IMR-90 (cell line): Measurements from ENCODE around the gene BTG2. TPM values are rescaled to one million over a fixed set of nuclear protein-coding genes. Genes with fewer than 3 reads are reported as not detected.

Source experiments
- ATAC-seq: fragments of 200-7000 bp; cut with Tn5 transposase; 2 replicates; pipeline ENCODE4 v1.9.1; 2020; ENCODE audit warnings: low read depth, mild to moderate bottlenecking, moderate library complexity
- BruUV-seq: library from RNA; stranded (reverse); fragments of 400-500 nt; replicated peaks from 2 replicates; lab custom pipeline; 2021; lab: Mats Ljungman, UMichigan
- CTCF ChIA-PET: fragments of 300-600 bp; formaldehyde crosslinking; extraction: SDS; loops from one replicate; lab custom pipeline; 2021; ENCODE audit warnings: antibody characterized with exemption; lab: Yijun Ruan, JAX
- POLR2A ChIA-PET: fragments of 300-600 bp; sonication (Branson Sonifier 250); formaldehyde crosslinking; loops from one replicate; lab custom pipeline; 2022; ENCODE audit warnings: antibody characterized with exemption; ENCODE audit not compliant: unreplicated experiment; lab: Charles Lee
- DNase-seq: peaks from one replicate; pipeline ENCODE4 v3.0.0; 2013
- H2AFZ ChIP-seq: replicated peaks from 2 replicates; pipeline ENCODE3; 2013; ENCODE audit warnings: low read length, mild to moderate bottlenecking; ENCODE audit not compliant: poor library complexity
- H2AK5ac ChIP-seq: 2 replicates; pipeline ENCODE4 v1.6.1; 2013; ENCODE audit warnings: low read depth, low read length, inconsistent platforms
- H2AK9ac ChIP-seq: replicated peaks from 2 replicates; pipeline ENCODE3; 2013; ENCODE audit warnings: mild to moderate bottlenecking, low read depth, low read length, moderate library complexity; ENCODE audit not compliant: poor library complexity
- H2BK120ac ChIP-seq: 2 replicates; pipeline ENCODE4 v1.6.1; 2013; ENCODE audit warnings: low read depth, low read length, inconsistent platforms
- H2BK15ac ChIP-seq: 3 replicates; pipeline ENCODE4 v1.6.1; 2013; ENCODE audit warnings: low read depth, low read length, inconsistent platforms
- H2BK20ac ChIP-seq: 2 replicates; pipeline ENCODE4 v1.6.1; 2013; ENCODE audit warnings: low read depth, mild to moderate bottlenecking, inconsistent platforms, low read length, moderate library complexity
- H2BK5ac ChIP-seq: 2 replicates; pipeline ENCODE4 v1.6.1; 2013; ENCODE audit warnings: mild to moderate bottlenecking, low read depth, low read length, inconsistent platforms; ENCODE audit not compliant: poor library complexity, severe bottlenecking
- H3K14ac ChIP-seq: replicated peaks from 2 replicates; pipeline ENCODE4 v1.6.1; 2013; ENCODE audit warnings: low read depth, low read length, inconsistent platforms
- H3K18ac ChIP-seq: 2 replicates; pipeline ENCODE4 v1.6.1; 2013; ENCODE audit warnings: low read depth, low read length, control low read depth
- H3K23ac ChIP-seq: 2 replicates; pipeline ENCODE4 v1.6.1; 2013; ENCODE audit warnings: low read depth, low read length, inconsistent platforms
- H3K27ac ChIP-seq: 2 replicates; pipeline ENCODE4 v1.5.1; 2013; ENCODE audit warnings: mild to moderate bottlenecking, control low read depth, low read length; ENCODE audit not compliant: insufficient read depth
- H3K27me3 ChIP-seq: 2 replicates; pipeline ENCODE4 v1.6.1; 2013; ENCODE audit warnings: low read length; ENCODE audit not compliant: control insufficient read depth, insufficient read depth
- H3K36me3 ChIP-seq: 2 replicates; pipeline ENCODE4 v1.6.1; 2013; ENCODE audit warnings: low read length, mixed read lengths; ENCODE audit not compliant: control insufficient read depth, insufficient read depth
- H3K4ac ChIP-seq: 2 replicates; pipeline ENCODE4 v1.6.1; 2013; ENCODE audit warnings: low read depth, low read length, inconsistent platforms
- H3K4me1 ChIP-seq: 2 replicates; pipeline ENCODE4 v1.6.1; 2013; ENCODE audit warnings: low read length, mixed read lengths; ENCODE audit not compliant: control insufficient read depth, insufficient read depth
- H3K4me2 ChIP-seq: 2 replicates; pipeline ENCODE4 v1.6.1; 2013; ENCODE audit warnings: low read depth, mild to moderate bottlenecking, control low read depth, low read length, moderate library complexity
- H3K4me3 ChIP-seq: 2 replicates; pipeline ENCODE4 v1.5.1; 2013; ENCODE audit warnings: low read depth, mild to moderate bottlenecking, control low read depth, low read length, moderate library complexity; ENCODE audit not compliant: insufficient read depth
- H3K56ac ChIP-seq: 2 replicates; pipeline ENCODE4 v1.6.1; 2013; ENCODE audit warnings: low read length, inconsistent platforms; ENCODE audit not compliant: insufficient read depth; ENCODE audit errors: extremely low read depth
- H3K79me1 ChIP-seq, 2 experiments: 2 replicates each; pipeline ENCODE4 v1.6.1; 2013; ENCODE audit warnings: low read length in 2 of 2, inconsistent platforms in 1 of 2, low read depth in 1 of 2
- H3K9ac ChIP-seq: 2 replicates; pipeline ENCODE4 v1.6.1; 2013; ENCODE audit warnings: low read depth, low read length, control low read depth
- H3K9me1 ChIP-seq: 2 replicates; pipeline ENCODE4 v1.6.1; 2013; ENCODE audit warnings: low read length, inconsistent platforms; ENCODE audit not compliant: insufficient read depth
- H3K9me3 ChIP-seq: 2 replicates; pipeline ENCODE4 v1.6.1; 2013; ENCODE audit warnings: low read length; ENCODE audit not compliant: control insufficient read depth, insufficient read depth
- H4K20me1 ChIP-seq: 2 replicates; pipeline ENCODE4 v1.6.1; 2013; ENCODE audit warnings: low read length, inconsistent platforms; ENCODE audit not compliant: insufficient read depth
- H4K5ac ChIP-seq: 2 replicates; pipeline ENCODE4 v1.6.1; 2013; ENCODE audit warnings: mild to moderate bottlenecking, low read depth, low read length, control low read depth
- H4K8ac ChIP-seq, 2 experiments: 2 replicates each; pipeline ENCODE4 v1.6.1; 2013; ENCODE audit warnings: low read depth in 2 of 2, low read length in 2 of 2, control low read depth in 1 of 2, inconsistent platforms in 1 of 2
- H4K91ac ChIP-seq: 2 replicates; pipeline ENCODE4 v1.6.1; 2013; ENCODE audit warnings: low read depth, low read length, inconsistent platforms; ENCODE audit not compliant: insufficient read depth
- CEBPB ChIP-seq: IDR thresholded peaks from 2 replicates; pipeline ENCODE4 v1.6.1; 2012; ENCODE audit warnings: low read depth, low read length, improper control_type of control experiment
- CHD1 ChIP-seq: IDR thresholded peaks from 2 replicates; pipeline ENCODE4 v1.6.1; 2012; ENCODE audit warnings: low read depth, low read length, improper control_type of control experiment
- RCOR1 ChIP-seq: IDR thresholded peaks from 2 replicates; pipeline ENCODE4 v1.6.1; 2012; ENCODE audit warnings: mild to moderate bottlenecking, low read length, improper control_type of control experiment; ENCODE audit not compliant: insufficient replicate concordance
- WGBS, 2 experiments: methylation state at CpG; one replicate each; pipeline versions ENCODE4 v1.1.5 to v1.1.7; 2013; ENCODE audit warnings: missing lambda C conversion rate in 2 of 2; ENCODE audit not compliant: insufficient read length in 1 of 2; ENCODE audit errors: extremely low coverage in 2 of 2; 5-methylcytosine and 5-hydroxymethylcytosine counted together
- dilution Hi-C: fragments of 300-500 bp; cut with HindIII; formaldehyde crosslinking; loops from one replicate; pipeline ENCODE4 v1.14.3; 2018; ENCODE audit warnings: low sequenced_read_pairs; ENCODE audit not compliant: unreplicated experiment
- in situ Hi-C: fragments of 300-500 bp; cut with MboI; formaldehyde crosslinking; loops from 3 replicates; pipeline ENCODE4 v1.14.3; 2019; ENCODE audit warnings: low sequenced_read_pairs, inconsistent platforms, mixed read lengths
- intact Hi-C: fragments of 100-400 bp; cut with micrococcal nuclease; formaldehyde crosslinking; loops from 2 replicates; pipeline ENCODE4 v1.10.0; 2022
- polyA plus RNA-seq, 3 experiments: library from polyadenylated mRNA; depleted of rRNA; stranded (reverse); fragments of >200 nt; gene quantifications; 2 replicates each; pipeline ENCODE4 v1.2.3, GENCODE V29; 2012; ENCODE audit warnings: low replicate concordance in 1 of 3
- total RNA-seq: library from RNA; depleted of rRNA; stranded (reverse); fragments of >200 nt; gene quantifications from 2 replicates; pipeline ENCODE4 v1.2.3, GENCODE V29; 2012
- TF ChIP-seq, protein P1 (sequence below): fragments of 150-350 bp; IDR thresholded peaks from 2 replicates; pipeline ENCODE4 v1.6.1; 2017; ENCODE audit warnings: mild to moderate bottlenecking, antibody characterized with exemption, low read length, low read depth

BTG2 gene
- total and polyA plus RNA-seq, 2 of the 4 experiments (the other 2 are of a cell fraction): 8.4 to 18.8 TPM

- peak overlapping the region; percentile 74 for H2AK9ac ChIP-seq
- H3K4me3 ChIP-seq: no peak overlapping the region
- peak overlapping the region; percentile 21; the same call in 1 of the 2 replicates for H3K23ac ChIP-seq
- no peaks in the 10 kb centered on the region for H3K9me1 ChIP-seq
- BruUV-seq: no TSS peak
- dilution Hi-C loops (no loop called here), intact Hi-C loops (no loop called here), in situ Hi-C loops (no loop called here)
- peaks cover 7% of the 10 kb centered on the region for H3K4me1 ChIP-seq
- H4K5ac ChIP-seq: peak overlapping the region; percentile 100; the same call in 1 of the 2 replicates
- no peak overlapping the region for H3K9ac ChIP-seq
- no peak overlapping the region for H2BK5ac ChIP-seq
- ChIA-PET CTCF (interaction anchor here (0.6 to 1.0 kb wide), 3 partner anchors 36 to 49 kb away, joined by 3 to 8 read pairs (median 4); no protein-coding TSS in a partner anchor), POLR2A (interaction anchor here (0.7 kb wide), 1 partner anchor 15 kb away, joined by 9 read pairs; no protein-coding TSS in a partner anchor)
- TF ChIP-seq CEBPB: 0 out of 2 replicates have a peak, but pooled peaks have one; percentile 4
- TF ChIP-seq, protein P1, sequence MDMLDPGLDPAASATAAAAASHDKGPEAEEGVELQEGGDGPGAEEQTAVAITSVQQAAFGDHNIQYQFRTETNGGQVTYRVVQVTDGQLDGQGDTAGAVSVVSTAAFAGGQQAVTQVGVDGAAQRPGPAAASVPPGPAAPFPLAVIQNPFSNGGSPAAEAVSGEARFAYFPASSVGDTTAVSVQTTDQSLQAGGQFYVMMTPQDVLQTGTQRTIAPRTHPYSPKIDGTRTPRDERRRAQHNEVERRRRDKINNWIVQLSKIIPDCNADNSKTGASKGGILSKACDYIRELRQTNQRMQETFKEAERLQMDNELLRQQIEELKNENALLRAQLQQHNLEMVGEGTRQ: no peak
- no peak for TF ChIP-seq CHD1
- no peak for TF ChIP-seq RCOR1
- H3K9me3 ChIP-seq: no peaks in the 10 kb centered on the region
- WGBS, 2 experiments: 60% methylated on average over 1 of the region's 9 CpGs; no CpG with 5 or more reads in 1 of the 2 experiments
- DNase-seq: no peak
- H2AFZ ChIP-seq: peak overlapping the region; percentile 87
- H3K79me1 ChIP-seq: peaks cover 18 to 34% of the 10 kb centered on the region in 2 experiments; a peak in 2 of 4 replicates
- H2AK5ac ChIP-seq: peak overlapping the region; percentile 54
- H3K36me3 ChIP-seq: peaks cover 14% of the 10 kb centered on the region; the same call in 1 of the 2 replicates
- H3K27me3 ChIP-seq: peaks cover 18% of the 10 kb centered on the region
- no peak for ATAC-seq
- H3K4me2 ChIP-seq: peak overlapping the region; percentile 84; the same call in 1 of the 2 replicates
- H4K91ac ChIP-seq: peak overlapping the region; percentile 78; the same call in 1 of the 2 replicates
- H2BK20ac ChIP-seq: 0 out of 2 replicates have a peak overlapping the region, but pooled peaks have one; percentile 36
- 0 out of 3 replicates have a peak overlapping the region, but pooled peaks have one; percentile 58 for H2BK15ac ChIP-seq
- H4K20me1 ChIP-seq: peaks cover 26% of the 10 kb centered on the region; the same call in 1 of the 2 replicates
- peak overlapping the region; percentile 79 to 93 for H4K8ac ChIP-seq
- H3K27ac ChIP-seq: no peak overlapping the region
- peak overlapping the region; percentile 61; the same call in 1 of the 2 replicates for H3K14ac ChIP-seq
- H2BK120ac ChIP-seq: 0 out of 2 replicates have a peak overlapping the region, but pooled peaks have one; percentile 38
- peak overlapping the region; percentile 44; the same call in 1 of the 2 replicates for H3K4ac ChIP-seq
- H3K56ac ChIP-seq: no peak overlapping the region
- peak overlapping the region; percentile 96; the same call in 1 of the 2 replicates for H3K18ac ChIP-seq
Observed at GRCh38 chr1:203304391-203304918, 864 bp upstream of the BTG2 start.
